Measurements from ENCODE around the gene NOX5.

DNA sequence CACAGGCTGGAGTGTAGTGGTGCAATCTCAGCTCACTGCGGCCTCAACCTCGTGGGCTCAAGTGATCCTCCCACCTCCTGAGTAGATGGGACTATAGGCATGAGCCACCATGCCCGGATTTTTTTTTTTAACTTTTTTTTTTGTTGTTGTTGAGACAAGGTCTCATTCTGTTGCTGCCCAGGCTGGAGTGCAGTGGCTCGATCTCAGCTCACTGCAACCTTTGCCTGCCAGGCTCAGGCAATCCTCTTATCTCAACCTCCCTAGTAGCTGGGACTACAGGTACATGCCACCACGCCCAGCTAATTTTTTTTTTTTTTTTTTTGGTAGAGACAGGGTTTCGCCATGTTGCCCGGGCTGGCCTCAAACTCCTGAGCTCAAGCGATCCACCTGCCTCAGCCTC, 64.1 kb downstream of the NOX5 start:
- no peak for TF ChIP-seq CTCF (IDR thresholded peaks at IDR 0.05)
- no peak for TF ChIP-seq POLR2A (IDR thresholded peaks at IDR 0.05)
